Measurements from ENCODE around the gene CKS1B.

CKS1B gene

GRCh38 chr1:155022136-155022926 lies 47.9 kb downstream of the CKS1B start:
- Histone ChIP-seq H3K27me3 (ENCODE audit: insufficient read depth, low read length) (0 out of 2 replicates have a peak, but pooled peaks cover 3% of the 10 kb centered on the region), H3K4me2 (ENCODE audit: low read length) (no peak overlapping the region), H3K79me2 (ENCODE audit: insufficient read depth, low read length) (no peaks in the 10 kb centered on the region), H3K4me3 (ENCODE audit: low read depth, low read length, poor library complexity, severe bottlenecking) (no peak overlapping the region), H3K9ac (ENCODE audit: low read length) (no peak overlapping the region), H3F3A (ENCODE audit: insufficient read depth, low read length) (no peaks in the 10 kb centered on the region), H2AFZ (ENCODE audit: low read length) (no peak overlapping the region), H3K9me2 (ENCODE audit: low read depth, low read length) (no peaks in the 10 kb centered on the region), H3K9me3 (ENCODE audit: low read length) (no peaks in the 10 kb centered on the region), H3K27ac (ENCODE audit: low read depth, low read length, poor library complexity, severe bottlenecking) (no peak overlapping the region), H3K4me1 (ENCODE audit: insufficient read depth, low read length, severe bottlenecking) (peaks cover 8% of the 10 kb centered on the region), H4K20me1 (ENCODE audit: insufficient read depth, low read length) (no peaks in the 10 kb centered on the region), H3K36me3 (ENCODE audit: insufficient read depth, low read length) (no peaks in the 10 kb centered on the region)
- TF ChIP-seq EZH2 (IDR thresholded peaks at IDR 0.05; ENCODE audit: borderline replicate concordance, low read length) (no peak), CTCF (IDR thresholded peaks at IDR 0.05; ENCODE audit: low read length) (no peak)

GRCh38 chr1:155022927-155023236 lies 48.4 kb downstream of the CKS1B start:
- no peaks in the 10 kb centered on the region for H3F3A ChIP-seq (ENCODE audit: insufficient read depth, low read length)
- peaks cover 3% of the 10 kb centered on the region for H3K4me1 ChIP-seq (ENCODE audit: insufficient read depth, low read length, severe bottlenecking)
- no peaks in the 10 kb centered on the region for H3K9me3 ChIP-seq (ENCODE audit: low read length)

GRCh38 chr1:155023627-155024026 lies 49.1 kb downstream of the CKS1B start:
- Histone ChIP-seq H3K4me2 (ENCODE audit: low read length) (no peak overlapping the region), H3K4me3 (ENCODE audit: low read depth, low read length, poor library complexity, severe bottlenecking) (no peak overlapping the region), H3K79me2 (ENCODE audit: insufficient read depth, low read length) (no peaks in the 10 kb centered on the region), H3K9me3 (ENCODE audit: low read length) (no peaks in the 10 kb centered on the region), H3K36me3 (ENCODE audit: insufficient read depth, low read length) (no peaks in the 10 kb centered on the region), H3K27ac (ENCODE audit: low read depth, low read length, poor library complexity, severe bottlenecking) (no peak overlapping the region), H2AFZ (ENCODE audit: low read length) (no peak overlapping the region), H3F3A (ENCODE audit: insufficient read depth, low read length) (no peaks in the 10 kb centered on the region), H3K9ac (ENCODE audit: low read length) (no peak overlapping the region), H3K4me1 (ENCODE audit: insufficient read depth, low read length, severe bottlenecking) (no peaks in the 10 kb centered on the region), H3K9me2 (ENCODE audit: low read depth, low read length) (no peaks in the 10 kb centered on the region), H3K27me3 (ENCODE audit: insufficient read depth, low read length) (0 out of 2 replicates have a peak, but pooled peaks cover 3% of the 10 kb centered on the region), H4K20me1 (ENCODE audit: insufficient read depth, low read length) (no peaks in the 10 kb centered on the region)
- TF ChIP-seq CTCF (IDR thresholded peaks at IDR 0.05; ENCODE audit: low read length) (no peak), EZH2 (IDR thresholded peaks at IDR 0.05; ENCODE audit: borderline replicate concordance, low read length) (no peak)

More at GRCh38 chr1:155022927-155023236, 48.4 kb downstream of the CKS1B start:
- H3K4me3 ChIP-seq (ENCODE audit: low read depth, low read length, poor library complexity, severe bottlenecking), result no peak overlapping the region
- no peaks in the 10 kb centered on the region for H3K9me2 ChIP-seq (ENCODE audit: low read depth, low read length)
- 0 out of 2 replicates have a peak, but pooled peaks cover 3% of the 10 kb centered on the region for H3K27me3 ChIP-seq (ENCODE audit: insufficient read depth, low read length)
- no peak overlapping the region for H2AFZ ChIP-seq (ENCODE audit: low read length)
- H3K9ac ChIP-seq (ENCODE audit: low read length), result no peak overlapping the region
- H3K4me2 ChIP-seq (ENCODE audit: low read length), result no peak overlapping the region
- H3K79me2 ChIP-seq (ENCODE audit: insufficient read depth, low read length), result no peaks in the 10 kb centered on the region
- H3K27ac ChIP-seq (ENCODE audit: low read depth, low read length, poor library complexity, severe bottlenecking), result no peak overlapping the region
- no peaks in the 10 kb centered on the region for H3K36me3 ChIP-seq (ENCODE audit: insufficient read depth, low read length)
- TF ChIP-seq EZH2 (IDR thresholded peaks at IDR 0.05; ENCODE audit: borderline replicate concordance, low read length) (no peak), CTCF (IDR thresholded peaks at IDR 0.05; ENCODE audit: low read length) (no peak)
- no peaks in the 10 kb centered on the region for H4K20me1 ChIP-seq (ENCODE audit: insufficient read depth, low read length)
